Spleen (tissue), 7 donors: ENCODE results near the gene GMDS.

ENCODE experiments used
- POLR2A ChIP-seq, 3 donors: fragments of 450-650 bp; IDR thresholded peaks; one replicate each; pipeline ENCODE4 v1.5.1; 2017; ENCODE audit warnings: antibody characterized with exemption in 3 of 3, mild to moderate bottlenecking in 1 of 3
- TF ChIP-seq, protein P1 (sequence below), 11 experiments: fragments of 200-600 bp in 7 of 11; fragments of 450-650 bp in 4 of 11; sonication (generic) in 4 of 11; IDR thresholded peaks in 8 of 11; conservative IDR thresholded peaks in 3 of 11; 1 replicate in 7 of 11; 2 replicates in 4 of 11; pipeline versions ENCODE4 v1.4.0 to v1.8.0; 2016 to 2021; ENCODE audit warnings: antibody characterized with exemption in 11 of 11, inconsistent platforms in 4 of 11, mild to moderate bottlenecking in 1 of 11
- donor health status: DM: no; HTN: no; CAD: no; lungs with moderate emphysema.
- donor health status: DM: no; HTN: no; CAD: no.
- donor health status: DM: no; HTN: no; CAD: no.

DNA sequence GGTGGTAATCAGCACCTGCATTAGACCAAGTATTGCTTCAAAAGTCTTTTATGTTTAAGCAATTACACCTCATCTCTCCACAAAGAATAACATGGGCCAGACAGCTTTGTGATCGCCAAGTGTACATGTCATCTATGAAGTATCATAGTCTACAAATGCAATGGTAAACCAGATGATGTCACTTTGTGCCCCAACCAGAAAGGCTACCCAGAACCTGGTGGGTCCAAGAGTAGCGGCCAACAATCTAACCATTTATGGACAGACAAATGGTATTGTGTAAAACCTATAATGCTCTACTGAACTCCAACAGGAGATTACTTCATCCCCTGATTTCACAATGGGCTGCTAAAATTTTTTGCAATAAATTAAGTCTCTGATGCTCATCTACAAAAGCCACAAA is 295.9 kb downstream of the GMDS start:
- TF ChIP-seq POLR2A (IDR thresholded peaks at IDR 0.05), result no peak
- TF ChIP-seq, protein P1, sequence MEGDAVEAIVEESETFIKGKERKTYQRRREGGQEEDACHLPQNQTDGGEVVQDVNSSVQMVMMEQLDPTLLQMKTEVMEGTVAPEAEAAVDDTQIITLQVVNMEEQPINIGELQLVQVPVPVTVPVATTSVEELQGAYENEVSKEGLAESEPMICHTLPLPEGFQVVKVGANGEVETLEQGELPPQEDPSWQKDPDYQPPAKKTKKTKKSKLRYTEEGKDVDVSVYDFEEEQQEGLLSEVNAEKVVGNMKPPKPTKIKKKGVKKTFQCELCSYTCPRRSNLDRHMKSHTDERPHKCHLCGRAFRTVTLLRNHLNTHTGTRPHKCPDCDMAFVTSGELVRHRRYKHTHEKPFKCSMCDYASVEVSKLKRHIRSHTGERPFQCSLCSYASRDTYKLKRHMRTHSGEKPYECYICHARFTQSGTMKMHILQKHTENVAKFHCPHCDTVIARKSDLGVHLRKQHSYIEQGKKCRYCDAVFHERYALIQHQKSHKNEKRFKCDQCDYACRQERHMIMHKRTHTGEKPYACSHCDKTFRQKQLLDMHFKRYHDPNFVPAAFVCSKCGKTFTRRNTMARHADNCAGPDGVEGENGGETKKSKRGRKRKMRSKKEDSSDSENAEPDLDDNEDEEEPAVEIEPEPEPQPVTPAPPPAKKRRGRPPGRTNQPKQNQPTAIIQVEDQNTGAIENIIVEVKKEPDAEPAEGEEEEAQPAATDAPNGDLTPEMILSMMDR (IDR thresholded peaks at IDR 0.05 in 8 of 11, conservative IDR thresholded peaks at IDR 0.05 in 3 of 11), result no peak
